BE2C (cell line): ENCODE results near the gene ABCD1.

Experiments
- DNase-seq: peaks from one replicate; pipeline ENCODE4 v3.0.0-alpha.2; 2020
- H3K27me3 ChIP-seq: fragments of 250-450 bp; sonication (Bioruptor Pico); 2 replicates; pipeline ENCODE4 v1.5.1; 2020; ENCODE audit warnings: mild to moderate bottlenecking
- H3K36me3 ChIP-seq: fragments of 250-450 bp; sonication (Bioruptor Pico); 2 replicates; pipeline ENCODE4 v1.5.1; 2020; ENCODE audit warnings: mild to moderate bottlenecking
- H3K4me1 ChIP-seq: fragments of 250-450 bp; sonication (Bioruptor Pico); 2 replicates; pipeline ENCODE4 v1.5.1; 2020
- H3K4me3 ChIP-seq: 2 replicates; pipeline ENCODE4 v1.5.1; 2011; ENCODE audit warnings: low read depth, low read length
- H3K9me3 ChIP-seq: fragments of 250-450 bp; sonication (Bioruptor Pico); 2 replicates; pipeline ENCODE4 v1.5.1; 2020
- CTCF ChIP-seq: IDR thresholded peaks from 2 replicates; pipeline ENCODE4 v1.5.1; 2012; ENCODE audit warnings: mild to moderate bottlenecking, low read depth, low read length

The ABCD1 gene

GRCh38 chrX:153686711-153687110 lies 37.9 kb upstream of the ABCD1 start:
- no peak for TF ChIP-seq CTCF
- no peak overlapping the region for H3K4me3 ChIP-seq
- no peak for DNase-seq

GRCh38 chrX:153687121-153688039 lies 37.3 kb upstream of the ABCD1 start, which contains the start of gene SLC6A8:
Gene SLC6A8, plus strand, starts transcription at chrX:153687926. Its CDS starts 649 bp downstream, at chrX:153688575.
- Histone ChIP-seq H3K27me3 (no peaks in the 10 kb centered on the region), H3K36me3 (0 out of 2 replicates have a peak, but pooled peaks cover 4% of the 10 kb centered on the region), H3K4me3 (peak within 1 kb of the TSS; percentile 40), H3K9me3 (no peaks in the 10 kb centered on the region), H3K4me1 (no peaks in the 10 kb centered on the region)
- peak; percentile 77 for DNase-seq
- peak; percentile 37 for TF ChIP-seq CTCF

More at GRCh38 chrX:153686711-153687110, 37.9 kb upstream of the ABCD1 start:
- no peaks in the 10 kb centered on the region for H3K27me3 ChIP-seq
- H3K36me3 ChIP-seq = 0 out of 2 replicates have a peak, but pooled peaks cover 3% of the 10 kb centered on the region
- H3K4me1 ChIP-seq = no peaks in the 10 kb centered on the region
- H3K9me3 ChIP-seq = no peaks in the 10 kb centered on the region

GRCh38 chrX:153688071-153688470 lies 36.6 kb upstream of the ABCD1 start:
- H3K4me1 ChIP-seq = no peaks in the 10 kb centered on the region
- no peaks in the 10 kb centered on the region for H3K9me3 ChIP-seq
- no peaks in the 10 kb centered on the region for H3K27me3 ChIP-seq
- TF ChIP-seq CTCF = no peak
- 0 out of 2 replicates have a peak, but pooled peaks cover 4% of the 10 kb centered on the region for H3K36me3 ChIP-seq
- DNase-seq = no peak
- H3K4me3 ChIP-seq = no peak overlapping the region

- TF ChIP-seq CTCF = no peak
- no peaks in the 10 kb centered on the region for H3K9me3 ChIP-seq
- H3K4me1 ChIP-seq = no peaks in the 10 kb centered on the region
- H3K36me3 ChIP-seq = 0 out of 2 replicates have a peak, but pooled peaks cover 4% of the 10 kb centered on the region
- no peak for DNase-seq
- H3K4me3 ChIP-seq = peak overlapping the region; percentile 40
- H3K27me3 ChIP-seq = no peaks in the 10 kb centered on the region
Observed at GRCh38 chrX:153688506-153688905, 36.1 kb upstream of the ABCD1 start.

GRCh38 chrX:153688911-153689590 lies 35.6 kb upstream of the ABCD1 start:
- no peaks in the 10 kb centered on the region for H3K4me1 ChIP-seq
- peak overlapping the region; percentile 52 for H3K4me3 ChIP-seq
- no peak for TF ChIP-seq CTCF
- no peaks in the 10 kb centered on the region for H3K9me3 ChIP-seq
- 0 out of 2 replicates have a peak, but pooled peaks cover 4% of the 10 kb centered on the region for H3K36me3 ChIP-seq
- H3K27me3 ChIP-seq = no peaks in the 10 kb centered on the region
- DNase-seq = peak; percentile 57
